Panc1 (cell line): ENCODE measurements around the gene ELOVL6. TPM values are rescaled to one million over a fixed set of nuclear protein-coding genes. Genes with fewer than 3 reads are reported as not detected.

Source experiments
- ATAC-seq: fragments of 200-7000 bp; cut with Tn5 transposase; 2 replicates; pipeline ENCODE4 v1.9.1; 2020; ENCODE audit warnings: mild to moderate bottlenecking, moderate library complexity
- BruUV-seq: library from RNA; stranded (reverse); fragments of 400-500 nt; replicated peaks from 2 replicates; lab custom pipeline; 2021; lab: Mats Ljungman, UMichigan
- CTCF ChIA-PET: fragments of 300-600 bp; sonication (Branson Sonifier 250); formaldehyde crosslinking; loops from one replicate; lab custom pipeline; 2022; ENCODE audit warnings: antibody characterized with exemption; lab: Charles Lee
- POLR2A ChIA-PET: fragments of 300-600 bp; sonication (Branson Sonifier 250); formaldehyde crosslinking; loops from one replicate; lab custom pipeline; 2022; ENCODE audit warnings: antibody characterized with exemption; lab: Charles Lee
- DNase-seq: peaks from one replicate; pipeline ENCODE4 v3.0.0-alpha.2; 2010; ENCODE audit warnings: low read depth, low spot score
- H3K27ac ChIP-seq: 2 replicates; pipeline ENCODE4 v1.5.1; 2011; ENCODE audit warnings: mild to moderate bottlenecking, low read length, inconsistent platforms
- H3K27me3 ChIP-seq: fragments of 200-500 bp; sonication (Bioruptor generic); 2 replicates; pipeline ENCODE4 v1.6.0; 2014; ENCODE audit warnings: low read length, inconsistent platforms; ENCODE audit not compliant: control insufficient read depth, insufficient read depth
- H3K36me3 ChIP-seq: fragments of 200-500 bp; sonication (Bioruptor generic); 2 replicates; pipeline ENCODE4 v1.5.1; 2014; ENCODE audit warnings: inconsistent platforms, mild to moderate bottlenecking, low read length, moderate library complexity; ENCODE audit not compliant: control insufficient read depth, insufficient read depth
- H3K4me1 ChIP-seq: 2 replicates; pipeline ENCODE4 v1.5.1; 2011; ENCODE audit warnings: inconsistent platforms, mild to moderate bottlenecking, low read length, moderate library complexity; ENCODE audit not compliant: control insufficient read depth, insufficient read depth
- H3K4me3 ChIP-seq, 2 experiments: 2 replicates each; pipeline ENCODE4 v1.5.1; 2011 to 2012; ENCODE audit warnings: low read depth in 2 of 2, low read length in 2 of 2, mild to moderate bottlenecking in 2 of 2, inconsistent platforms in 1 of 2, moderate library complexity in 1 of 2
- H3K9me3 ChIP-seq: fragments of 200-500 bp; sonication (Bioruptor generic); 2 replicates; pipeline ENCODE4 v1.5.1; 2014; ENCODE audit warnings: low read depth, mild to moderate bottlenecking, inconsistent platforms, low read length, moderate library complexity; ENCODE audit not compliant: control insufficient read depth, insufficient read depth
- CTCF ChIP-seq: fragments of 450-650 bp; IDR thresholded peaks from 2 replicates; pipeline ENCODE4 v1.5.1; 2017; ENCODE audit warnings: mild to moderate bottlenecking
- POLR2AphosphoS5 ChIP-seq: IDR thresholded peaks from 2 replicates; pipeline ENCODE4 v1.6.1; 2012; ENCODE audit warnings: mild to moderate bottlenecking, low read depth, low read length, moderate library complexity
- REST ChIP-seq, 2 experiments: IDR thresholded peaks; 2 replicates each; pipeline ENCODE4 v1.6.1; 2011 to 2012; ENCODE audit warnings: low read depth in 2 of 2, control low read depth in 1 of 2, low read length in 1 of 2, mild to moderate bottlenecking in 1 of 2, moderate library complexity in 1 of 2; ENCODE audit not compliant: insufficient read depth in 1 of 2
- SIN3A ChIP-seq: IDR thresholded peaks from 2 replicates; pipeline ENCODE4 v1.6.1; 2012; ENCODE audit warnings: low read depth, mild to moderate bottlenecking, low read length, moderate library complexity, borderline replicate concordance; ENCODE audit not compliant: insufficient read depth
- TCF7L2 ChIP-seq: IDR thresholded peaks from 2 replicates; pipeline ENCODE4 v1.6.1; 2011; ENCODE audit warnings: mild to moderate bottlenecking, low read depth, low read length, inconsistent platforms
- in situ Hi-C: cut with HindIII; loops from 2 replicates; pipeline ENCODE4 v1.10.0; 2016; ENCODE audit warnings: low sequenced_read_pairs, low pct_unique_long_range_greater_than_20kb
- intact Hi-C: fragments of 100-400 bp; cut with micrococcal nuclease; formaldehyde crosslinking; loops from one replicate; pipeline ENCODE4 v1.10.0; 2022; ENCODE audit not compliant: unreplicated experiment
- total RNA-seq: library from RNA; stranded (reverse); gene quantifications from one replicate; pipeline ENCODE4 v1.2.1, GENCODE V29; 2021; ENCODE audit not compliant: unreplicated experiment

The ELOVL6 gene
- total RNA-seq, 1 experiment from 2014 or later, result 0.54 TPM

- no TSS peak for BruUV-seq
- no peaks in the 10 kb centered on the region for H3K36me3 ChIP-seq
- no peak overlapping the region for H3K4me3 ChIP-seq
- CTCF ChIA-PET, result no interaction called here
- no peaks in the 10 kb centered on the region for H3K9me3 ChIP-seq
- H3K27me3 ChIP-seq, result no peaks in the 10 kb centered on the region; the same call in 1 of the 2 replicates
- POLR2A ChIA-PET, result no interaction called here
- TF ChIP-seq SIN3A (no peak), TCF7L2 (no peak), CTCF (no peak), REST (IDR thresholded peaks at IDR 0.05; ENCODE audit: insufficient read depth in 1 of 2, low read depth in 2 of 2, low read length in 1 of 2) (no peak), POLR2AphosphoS5 (no peak)
- DNase-seq (no peak), ATAC-seq (no peak)
- in situ Hi-C loops, result no loop called here
- intact Hi-C loops, result no loop called here
- H3K4me1 ChIP-seq, result no peaks in the 10 kb centered on the region
- no peak overlapping the region for H3K27ac ChIP-seq
These were observed 126.9 kb downstream of the ELOVL6 start for GRCh38 chr4:110071466-110071865.

- no TSS peak for BruUV-seq
- CTCF ChIA-PET, result no interaction called here
- no peak overlapping the region for H3K4me3 ChIP-seq
- H3K27me3 ChIP-seq, result no peaks in the 10 kb centered on the region
- no peak overlapping the region for H3K27ac ChIP-seq
- no peaks in the 10 kb centered on the region for H3K4me1 ChIP-seq
- no peaks in the 10 kb centered on the region for H3K9me3 ChIP-seq
- TF ChIP-seq CTCF, result no peak
- no peak for TF ChIP-seq POLR2AphosphoS5
- no peak for TF ChIP-seq TCF7L2
- TF ChIP-seq REST (IDR thresholded peaks at IDR 0.05; ENCODE audit: insufficient read depth in 1 of 2, low read depth in 2 of 2, low read length in 1 of 2), result no peak
- no peak for TF ChIP-seq SIN3A
- in situ Hi-C loops, result no loop called here
- POLR2A ChIA-PET, result no interaction called here
- DNase-seq, result no peak
- ATAC-seq, result no peak
- no peaks in the 10 kb centered on the region for H3K36me3 ChIP-seq
- intact Hi-C loops, result no loop called here
These were observed 130.2 kb downstream of the ELOVL6 start for GRCh38 chr4:110068248-110068647.
